Stimulated activated CD4-positive, alpha-beta T cell treated with anti-CD3 and anti-CD28 coated beads, Interleukin-12 subunit alpha, Interleukin-12 subunit beta, amount 100 ng/mL, for 4 hours (primary cell): ENCODE data around the gene PPM1E.
A peak's percentile ranks its signal among the peaks of the same experiment; 100 is the strongest.

Source experiments
- DNase-seq: peaks from one replicate; pipeline ENCODE4 v3.0.0-alpha.2; 2020

Gene PPM1E

GRCh38 chr17:59000022-59000421, 244.4 kb downstream of the PPM1E start:
- DNase-seq: no peak

- peak; percentile 63 for DNase-seq
Observed at GRCh38 chr17:59001158-59001814, 245.6 kb downstream of the PPM1E start.

- DNase-seq: no peak
Observed at GRCh38 chr17:59002126-59002525, 246.5 kb downstream of the PPM1E start.

GRCh38 chr17:59002848-59003247, 247.2 kb downstream of the PPM1E start:
- DNase-seq: no peak

GRCh38 chr17:59003860-59004259, 248.2 kb downstream of the PPM1E start:
- no peak for DNase-seq

GRCh38 chr17:59004338-59005111, 248.9 kb downstream of the PPM1E start:
- DNase-seq: peak; percentile 62

- no peak for DNase-seq
Observed at GRCh38 chr17:59007995-59008394, 252.3 kb downstream of the PPM1E start.

- no peak for DNase-seq
Observed at GRCh38 chr17:59008737-59009136, 253.1 kb downstream of the PPM1E start.

- DNase-seq: no peak
Observed at GRCh38 chr17:59010026-59010425, 254.4 kb downstream of the PPM1E start.

- no peak for DNase-seq
Observed at GRCh38 chr17:59011975-59012374, 256.3 kb downstream of the PPM1E start.

- DNase-seq: no peak
Observed at GRCh38 chr17:59018019-59018418, 262.4 kb downstream of the PPM1E start.

- DNase-seq: no peak
Observed at GRCh38 chr17:59024916-59025315, 269.3 kb downstream of the PPM1E start.

- DNase-seq: no peak
Observed at GRCh38 chr17:59026176-59026939, 270.7 kb downstream of the PPM1E start.

- no peak for DNase-seq
Observed at GRCh38 chr17:59027750-59028149, 272.1 kb downstream of the PPM1E start.

GRCh38 chr17:59028328-59028727, 272.7 kb downstream of the PPM1E start:
- no peak for DNase-seq

- no peak for DNase-seq
Observed at GRCh38 chr17:59030811-59031210, 275.2 kb downstream of the PPM1E start.
